ENCODE data around the gene GALNT14. TPM values are rescaled to one million over a fixed set of nuclear protein-coding genes. Genes with fewer than 3 reads are reported as not detected.

Gene GALNT14
- total RNA-seq, 1 donor from 2014 or later = 6.4 TPM

DNA sequence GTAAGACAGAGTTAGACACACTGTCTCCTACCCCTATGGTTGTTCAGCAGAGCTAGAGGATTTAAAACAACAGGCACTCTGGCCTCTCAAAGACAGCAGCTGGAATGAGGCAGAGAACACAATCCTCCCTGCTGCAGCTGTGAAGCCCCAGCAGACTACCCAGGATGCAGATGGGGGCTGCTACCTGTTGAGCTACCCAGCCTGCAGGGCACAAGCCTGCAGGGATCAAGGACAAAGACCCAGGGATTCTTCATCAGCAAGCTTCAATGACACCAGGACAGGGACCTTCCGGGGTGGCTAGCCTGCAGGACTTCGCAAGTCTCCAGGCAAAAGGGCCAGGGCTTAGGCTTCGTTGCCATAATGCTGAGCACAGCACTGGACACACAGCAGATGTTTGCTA lies 27.2 kb downstream of the GALNT14 start:
- TF ChIP-seq EZH2 (IDR thresholded peaks at IDR 0.05) (no peak), EZH2phosphoT487 (IDR thresholded peaks at IDR 0.05) (no peak)
- TF ChIP-seq, protein P1, sequence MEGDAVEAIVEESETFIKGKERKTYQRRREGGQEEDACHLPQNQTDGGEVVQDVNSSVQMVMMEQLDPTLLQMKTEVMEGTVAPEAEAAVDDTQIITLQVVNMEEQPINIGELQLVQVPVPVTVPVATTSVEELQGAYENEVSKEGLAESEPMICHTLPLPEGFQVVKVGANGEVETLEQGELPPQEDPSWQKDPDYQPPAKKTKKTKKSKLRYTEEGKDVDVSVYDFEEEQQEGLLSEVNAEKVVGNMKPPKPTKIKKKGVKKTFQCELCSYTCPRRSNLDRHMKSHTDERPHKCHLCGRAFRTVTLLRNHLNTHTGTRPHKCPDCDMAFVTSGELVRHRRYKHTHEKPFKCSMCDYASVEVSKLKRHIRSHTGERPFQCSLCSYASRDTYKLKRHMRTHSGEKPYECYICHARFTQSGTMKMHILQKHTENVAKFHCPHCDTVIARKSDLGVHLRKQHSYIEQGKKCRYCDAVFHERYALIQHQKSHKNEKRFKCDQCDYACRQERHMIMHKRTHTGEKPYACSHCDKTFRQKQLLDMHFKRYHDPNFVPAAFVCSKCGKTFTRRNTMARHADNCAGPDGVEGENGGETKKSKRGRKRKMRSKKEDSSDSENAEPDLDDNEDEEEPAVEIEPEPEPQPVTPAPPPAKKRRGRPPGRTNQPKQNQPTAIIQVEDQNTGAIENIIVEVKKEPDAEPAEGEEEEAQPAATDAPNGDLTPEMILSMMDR (IDR thresholded peaks at IDR 0.05) = no peak
- no peak overlapping the region for H2AFZ ChIP-seq (replicated peaks)
- no peaks in the 10 kb centered on the region for H4K20me1 ChIP-seq (ENCODE audit: low read depth)

DNA sequence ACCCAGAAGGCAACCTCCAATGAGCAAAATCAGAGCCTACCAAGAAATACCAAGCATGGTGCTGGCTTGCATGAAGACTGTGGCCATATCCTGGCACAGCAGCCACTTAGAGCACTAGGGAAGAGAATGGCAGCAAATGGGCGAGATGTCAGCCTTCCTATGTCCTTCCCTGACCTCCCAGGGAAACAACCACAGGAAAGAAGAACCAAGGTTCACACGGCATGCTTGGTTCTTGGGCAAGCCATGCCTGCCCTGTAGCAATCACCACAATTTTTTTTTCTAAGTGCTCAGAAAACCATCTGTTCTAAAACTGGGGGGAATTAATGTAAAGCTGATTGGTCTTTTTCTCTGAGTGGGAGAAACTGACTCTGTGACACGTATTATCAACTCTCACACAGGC lies 27.8 kb downstream of the GALNT14 start:
- Histone ChIP-seq H3K27ac (no peak overlapping the region), H3K36me3 (peaks cover 4% of the 10 kb centered on the region), H3K4me1 (peaks cover 26% of the 10 kb centered on the region), H3K9ac (no peak overlapping the region), H3K4me3 (no peak overlapping the region), H3F3A (ENCODE audit: low read depth) (peaks cover 14% of the 10 kb centered on the region), H3K27me3 (no peaks in the 10 kb centered on the region), H2AFZ (replicated peaks) (no peak overlapping the region), H3K4me2 (no peak overlapping the region), H3K79me2 (ENCODE audit: low read depth) (no peaks in the 10 kb centered on the region), H4K20me1 (ENCODE audit: low read depth) (no peaks in the 10 kb centered on the region), H3K9me3 (ENCODE audit: low read depth) (peaks cover 15% of the 10 kb centered on the region)
- Mint-ChIP-seq H3K27ac (no peak overlapping the region), H3K4me3 (no peak overlapping the region), H3K27me3 (ENCODE audit: insufficient read depth, low read depth) (peaks cover 3% of the 10 kb centered on the region), H3K9me3 (peaks cover 4% of the 10 kb centered on the region), H3K4me1 (no peaks in the 10 kb centered on the region), H3K36me3 (no peaks in the 10 kb centered on the region)
- TF ChIP-seq EZH2 (IDR thresholded peaks at IDR 0.05) = no peak
- TF ChIP-seq, protein P1 (IDR thresholded peaks at IDR 0.05) = no peak
- no peak for DNase-seq (ENCODE audit: low spot score)

More for the DNA sequence above, 27.2 kb downstream of the GALNT14 start:
- H3K4me1 ChIP-seq = peaks cover 26% of the 10 kb centered on the region
- no peak overlapping the region for H3K4me3 ChIP-seq
- H3K9me3 Mint-ChIP-seq = peaks cover 4% of the 10 kb centered on the region
- H3K4me2 ChIP-seq = no peak overlapping the region
- peak; percentile 30 for DNase-seq (ENCODE audit: low spot score)
- no peaks in the 10 kb centered on the region for H3K79me2 ChIP-seq (ENCODE audit: low read depth)
- peaks cover 4% of the 10 kb centered on the region for H3K36me3 ChIP-seq
- H3K9me3 ChIP-seq (ENCODE audit: low read depth) = peaks cover 15% of the 10 kb centered on the region
- peaks cover 14% of the 10 kb centered on the region for H3F3A ChIP-seq (ENCODE audit: low read depth)
- H3K27ac ChIP-seq = no peak overlapping the region
- H3K4me1 Mint-ChIP-seq = no peaks in the 10 kb centered on the region
- no peaks in the 10 kb centered on the region for H3K36me3 Mint-ChIP-seq
- H3K4me3 Mint-ChIP-seq = no peak overlapping the region
- H3K27me3 Mint-ChIP-seq (ENCODE audit: insufficient read depth, low read depth) = peaks cover 3% of the 10 kb centered on the region
- H3K9ac ChIP-seq = no peak overlapping the region
- H3K27me3 ChIP-seq = no peaks in the 10 kb centered on the region
- no peak overlapping the region for H3K27ac Mint-ChIP-seq

DNA sequence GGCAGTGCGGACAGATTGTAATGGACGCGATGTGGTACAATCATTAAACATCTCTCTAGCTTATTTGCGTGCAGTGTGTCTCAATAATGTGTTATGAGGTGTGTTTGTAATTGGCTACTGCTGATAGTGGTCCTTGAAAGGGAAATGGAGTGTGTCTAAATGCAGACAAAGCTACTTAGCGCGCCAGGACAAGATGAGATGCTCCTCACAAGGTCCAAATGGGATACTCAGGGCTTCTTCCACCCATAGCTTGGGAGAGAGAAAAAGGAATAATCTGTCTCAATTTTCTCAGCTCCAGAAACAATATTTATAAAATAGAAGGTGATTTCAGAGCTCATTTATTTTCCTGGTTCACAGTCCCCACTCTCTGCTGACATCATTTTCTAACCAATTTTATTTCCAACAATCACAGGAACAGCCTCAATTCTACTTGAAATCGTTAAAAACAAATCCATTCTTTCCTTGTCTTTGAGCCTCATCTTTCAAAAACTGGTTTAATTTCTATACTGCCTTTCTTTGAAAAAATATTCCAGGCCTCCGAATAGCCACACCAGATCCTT lies 28.5 kb downstream of the GALNT14 start:
- H3K36me3 ChIP-seq = no peaks in the 10 kb centered on the region
- H3K27ac ChIP-seq = no peak overlapping the region
- no peak overlapping the region for H3K4me3 ChIP-seq
- H3K4me1 ChIP-seq = peaks cover 26% of the 10 kb centered on the region
- H3K4me3 Mint-ChIP-seq = no peak overlapping the region
- peaks cover 3% of the 10 kb centered on the region for H3K27me3 Mint-ChIP-seq (ENCODE audit: insufficient read depth, low read depth)
- TF ChIP-seq, protein P1 (IDR thresholded peaks at IDR 0.05) = no peak
- TF ChIP-seq EZH2 (IDR thresholded peaks at IDR 0.05) = no peak
- TF ChIP-seq EZH2phosphoT487 (IDR thresholded peaks at IDR 0.05) = no peak
- no peaks in the 10 kb centered on the region for H4K20me1 ChIP-seq (ENCODE audit: low read depth)
- no peak overlapping the region for H3K27ac Mint-ChIP-seq
- peaks cover 8% of the 10 kb centered on the region for H3K9me3 ChIP-seq (ENCODE audit: low read depth)
- peak overlapping the region; percentile 11 for H3K4me2 ChIP-seq
- no peaks in the 10 kb centered on the region for H3K4me1 Mint-ChIP-seq
- no peak overlapping the region for H3K9ac ChIP-seq
- H3K79me2 ChIP-seq (ENCODE audit: low read depth) = no peaks in the 10 kb centered on the region
- peaks cover 4% of the 10 kb centered on the region for H3K9me3 Mint-ChIP-seq
- H3K36me3 Mint-ChIP-seq = no peaks in the 10 kb centered on the region
- H2AFZ ChIP-seq (replicated peaks) = no peak overlapping the region
- no peaks in the 10 kb centered on the region for H3K27me3 ChIP-seq
- no peak for DNase-seq (ENCODE audit: low spot score)
- peaks cover 14% of the 10 kb centered on the region for H3F3A ChIP-seq (ENCODE audit: low read depth)
